HG02588 (cell line): ENCODE results near the gene ZNF132.

ENCODE experiments used
- ATAC-seq: cut with Tn5 transposase; IDR thresholded peaks from one replicate; pipeline ENCODE4 v1.9.1; 2021; ENCODE audit warnings: mild to moderate bottlenecking, moderate library complexity; ENCODE audit not compliant: unreplicated experiment

ZNF132 gene

GRCh38 chr19:58392945-58393724 is 46.8 kb downstream of the ZNF132 start:
- no peak for ATAC-seq

- no peak for ATAC-seq
These were observed 51.8 kb downstream of the ZNF132 start for GRCh38 chr19:58388175-58388526.

GRCh38 chr19:58387338-58388174 is 52.4 kb downstream of the ZNF132 start:
- no peak for ATAC-seq

- ATAC-seq: peak; percentile 77
These were observed 53.2 kb downstream of the ZNF132 start, which contains the start of gene RPS5 for GRCh38 chr19:58386576-58387337. TSS of gene RPS5 (plus strand) at chr19:58387269. CDS start at chr19:58388138, 869 bp downstream.

- ATAC-seq: peak; percentile 5
These were observed 53.9 kb downstream of the ZNF132 start for GRCh38 chr19:58385891-58386575.

GRCh38 chr19:58385313-58385890 is 54.6 kb downstream of the ZNF132 start:
- ATAC-seq: no peak

GRCh38 chr19:58382997-58383603 is 56.9 kb downstream of the ZNF132 start:
- no peak for ATAC-seq
